Activated CD8-positive, alpha-beta T cell treated with anti-CD3 and anti-CD28 coated beads, Interleukin-2, amount 10 ng/mL, durations not matched to agents 7 days and 5 days (primary cell): Measurements from ENCODE around the gene UBE2D2. TPM values are rescaled to one million over a fixed set of nuclear protein-coding genes. Genes with fewer than 3 reads are reported as not detected.
A peak's percentile ranks its signal among the peaks of the same experiment; 100 is the strongest.

Experiments
- ATAC-seq: fragments of 150-1000 bp; cut with Tn5 transposase; one replicate; pipeline ENCODE4 v1.10.0; 2021; ENCODE audit warnings: moderate library complexity
- CTCF ChIA-PET: fragments of 350-600 bp; sonication (Branson Sonifier 250); formaldehyde crosslinking; loops from one replicate; lab custom pipeline; 2021; ENCODE audit warnings: antibody characterized with exemption; lab: Charles Lee
- POLR2A ChIA-PET: fragments of 350-600 bp; sonication (Branson Sonifier 250); formaldehyde crosslinking; loops from one replicate; lab custom pipeline; 2021; ENCODE audit warnings: antibody characterized with exemption; lab: Charles Lee
- DNase-seq: peaks from one replicate; pipeline ENCODE4 v3.0.0-alpha.2; 2020
- H3K27ac Mint-ChIP-seq: one replicate; pipeline ENCODE4 v1.8.0; 2021; ENCODE audit warnings: mild to moderate bottlenecking, mixed read lengths
- H3K27me3 Mint-ChIP-seq: one replicate; pipeline ENCODE4 v1.8.0; 2021; ENCODE audit warnings: low read depth, mixed read lengths
- H3K36me3 Mint-ChIP-seq: one replicate; pipeline ENCODE4 v1.8.0; 2021; ENCODE audit warnings: low read depth, mixed read lengths
- H3K4me1 Mint-ChIP-seq: one replicate; pipeline ENCODE4 v1.8.0; 2021; ENCODE audit warnings: low read depth, mixed read lengths
- H3K4me3 Mint-ChIP-seq: one replicate; pipeline ENCODE4 v1.8.0; 2021; ENCODE audit warnings: mild to moderate bottlenecking, mixed read lengths
- H3K9me3 Mint-ChIP-seq: one replicate; pipeline ENCODE4 v1.8.0; 2022; ENCODE audit warnings: mixed read lengths; ENCODE audit not compliant: insufficient read depth
- total RNA-seq, 2 experiments: library from RNA; stranded (reverse); gene quantifications; one replicate each; pipeline ENCODE4 v1.2.3, GENCODE V29; 2021

UBE2D2 gene
- total RNA-seq, 2 experiments from 2014 or later: 227 to 232 TPM

- ATAC-seq (peak; percentile 38), DNase-seq (peak; percentile 58)
- peak overlapping the region; percentile 91 for H3K27ac Mint-ChIP-seq
- POLR2A ChIA-PET: interaction anchor here (0.6 to 2.0 kb wide), 9 partner anchors 11 to 329 kb away, joined by 3 to 5 read pairs (median 4); partner anchors contain the start of genes CXXC5 and PAIP2
- CTCF ChIA-PET: interaction anchor here (0.7 to 8.5 kb wide), 14 partner anchors 10 to 158 kb away, joined by 3 to 95 read pairs (median 4); no protein-coding TSS in a partner anchor
- H3K4me3 Mint-ChIP-seq: peak overlapping the region; percentile 77
- H3K27me3 Mint-ChIP-seq: no peaks in the 10 kb centered on the region
- H3K9me3 Mint-ChIP-seq: no peaks in the 10 kb centered on the region
- peaks cover 50% of the 10 kb centered on the region for H3K4me1 Mint-ChIP-seq
- H3K36me3 Mint-ChIP-seq: no peaks in the 10 kb centered on the region
These were observed 109.4 kb downstream of the UBE2D2 start for GRCh38 chr5:139670369-139671095.

- Mint-ChIP-seq H3K27ac (no peak overlapping the region), H3K9me3 (no peaks in the 10 kb centered on the region), H3K4me3 (peak overlapping the region; percentile 77), H3K36me3 (no peaks in the 10 kb centered on the region), H3K27me3 (no peaks in the 10 kb centered on the region), H3K4me1 (peaks cover 48% of the 10 kb centered on the region)
- ATAC-seq (no peak), DNase-seq (no peak)
- CTCF ChIA-PET: interaction anchor here (0.5 to 8.5 kb wide), 10 partner anchors 10 to 503 kb away, joined by 3 to 95 read pairs (median 4); no protein-coding TSS in a partner anchor
- POLR2A ChIA-PET: interaction anchor here (2.0 kb wide), 1 partner anchor 11 kb away, joined by 5 read pairs; no protein-coding TSS in a partner anchor
These were observed 110.1 kb downstream of the UBE2D2 start for GRCh38 chr5:139671096-139671841.

- Mint-ChIP-seq H3K27me3 (no peaks in the 10 kb centered on the region), H3K36me3 (no peaks in the 10 kb centered on the region), H3K27ac (no peak overlapping the region), H3K4me1 (peaks cover 12% of the 10 kb centered on the region), H3K4me3 (no peak overlapping the region), H3K9me3 (no peaks in the 10 kb centered on the region)
- POLR2A ChIA-PET: interaction anchor here (1.5 kb wide), 1 partner anchor 12 kb away, joined by 3 read pairs; no protein-coding TSS in a partner anchor
- DNase-seq: no peak
- no peak for ATAC-seq
- CTCF ChIA-PET: interaction anchor here (1.1 to 1.3 kb wide), 2 partner anchors 9 to 42 kb away, joined by 3 read pairs; no protein-coding TSS in a partner anchor
These were observed 114.1 kb downstream of the UBE2D2 start for GRCh38 chr5:139675213-139675612.

GRCh38 chr5:139675825-139676224, 114.7 kb downstream of the UBE2D2 start:
- Mint-ChIP-seq H3K27me3 (no peaks in the 10 kb centered on the region), H3K27ac (no peak overlapping the region), H3K4me1 (peaks cover 6% of the 10 kb centered on the region), H3K36me3 (no peaks in the 10 kb centered on the region), H3K9me3 (no peaks in the 10 kb centered on the region), H3K4me3 (no peak overlapping the region)
- no peak for ATAC-seq
- ChIA-PET CTCF (interaction anchor here (1.1 to 1.3 kb wide), 2 partner anchors 9 to 42 kb away, joined by 3 read pairs; no protein-coding TSS in a partner anchor), POLR2A (interaction anchor here (1.5 kb wide), 1 partner anchor 13 kb away, joined by 3 read pairs; no protein-coding TSS in a partner anchor)
- DNase-seq: no peak

GRCh38 chr5:139676406-139676805, 115.3 kb downstream of the UBE2D2 start:
- ChIA-PET CTCF (interaction anchor here (1.3 kb wide), 1 partner anchor 43 kb away, joined by 3 read pairs; no protein-coding TSS in a partner anchor), POLR2A (no interaction called here)
- H3K27ac Mint-ChIP-seq: no peak overlapping the region
- peaks cover 4% of the 10 kb centered on the region for H3K4me1 Mint-ChIP-seq
- H3K36me3 Mint-ChIP-seq: no peaks in the 10 kb centered on the region
- no peak overlapping the region for H3K4me3 Mint-ChIP-seq
- no peaks in the 10 kb centered on the region for H3K9me3 Mint-ChIP-seq
- no peaks in the 10 kb centered on the region for H3K27me3 Mint-ChIP-seq
- no peak for ATAC-seq
- no peak for DNase-seq

GRCh38 chr5:139676951-139677735, 116.0 kb downstream of the UBE2D2 start:
- no peak overlapping the region for H3K4me3 Mint-ChIP-seq
- ChIA-PET CTCF (interaction anchor here (1.7 to 1.9 kb wide), 3 partner anchors 41 to 89 kb away, joined by 3 to 16 read pairs (median 4); no protein-coding TSS in a partner anchor), POLR2A (interaction anchor here (0.8 kb wide), 1 partner anchor 45 kb away, joined by 3 read pairs; no protein-coding TSS in a partner anchor)
- H3K27me3 Mint-ChIP-seq: no peaks in the 10 kb centered on the region
- no peak for DNase-seq
- H3K9me3 Mint-ChIP-seq: no peaks in the 10 kb centered on the region
- H3K36me3 Mint-ChIP-seq: no peaks in the 10 kb centered on the region
- H3K4me1 Mint-ChIP-seq: no peaks in the 10 kb centered on the region
- H3K27ac Mint-ChIP-seq: no peak overlapping the region
- ATAC-seq: no peak

Other genes starting within 250 kb of the UBE2D2 start
- 10 to 100 TPM; 90.7 to 93.5 TPM for gene PAIP2, start 219.5 kb upstream of the UBE2D2 start, total RNA-seq
- 1 to 10 TPM; 1.2 to 1.5 TPM for gene SLC23A1, start 178.0 kb upstream of the UBE2D2 start, total RNA-seq
- gene MZB1, start 171.4 kb upstream of the UBE2D2 start, total RNA-seq: 10 to 100 TPM; 19.0 to 19.9 TPM
- 1 to 10 TPM; 5.2 to 6.2 TPM for gene PROB1, start 166.2 kb upstream of the UBE2D2 start, total RNA-seq
- 1 to 10 TPM; 3.8 to 4.0 TPM for gene SPATA24, start 157.2 kb upstream of the UBE2D2 start, total RNA-seq
- gene DNAJC18, start 121.8 kb upstream of the UBE2D2 start, total RNA-seq: 1 to 10 TPM; 3.7 to 5.4 TPM
- gene ECSCR, start 98.6 kb upstream of the UBE2D2 start, total RNA-seq: not detected
- under 1 TPM; 0.32 to 0.65 TPM for gene SMIM33, start 90.3 kb upstream of the UBE2D2 start, total RNA-seq
- 10 to 100 TPM; 64.9 to 67.4 TPM for gene STING1, start 78.6 kb upstream of the UBE2D2 start, total RNA-seq
- 1 to 10 TPM; 1.2 to 2.0 TPM for gene CXXC5, start 87.0 kb downstream of the UBE2D2 start, total RNA-seq
- gene PSD2, start 234.5 kb downstream of the UBE2D2 start, total RNA-seq: not detected